HepG2 (cell line): Measurements from ENCODE around the gene NECTIN2. TPM values are rescaled to one million over a fixed set of nuclear protein-coding genes. Genes with fewer than 3 reads are reported as not detected.

ENCODE experiments used
- HIVEP1 ChIP-seq: sonication (generic); formaldehyde crosslinking; IDR thresholded peaks from 2 replicates; pipeline ENCODE4 v1.4.0; 2020; ENCODE audit warnings: mild to moderate bottlenecking, missing genetic modification reagents
- HOXA3 ChIP-seq: sonication (generic); formaldehyde crosslinking; IDR thresholded peaks from 2 replicates; pipeline ENCODE4 v1.5.0; 2020; ENCODE audit warnings: missing genetic modification reagents
- ISL2 ChIP-seq: sonication (generic); formaldehyde crosslinking; IDR thresholded peaks from 2 replicates; pipeline ENCODE4 v1.5.0; 2020; ENCODE audit warnings: missing genetic modification reagents
- NR1H2 ChIP-seq: sonication (generic); formaldehyde crosslinking; IDR thresholded peaks from 2 replicates; pipeline ENCODE4 v1.8.1; 2022; ENCODE audit warnings: low read depth, missing genetic modification reagents, borderline replicate concordance
- NR2C2 ChIP-seq: sonication (generic); formaldehyde crosslinking; IDR thresholded peaks from 2 replicates; pipeline ENCODE4 v1.4.0; 2020; ENCODE audit warnings: missing genetic modification reagents, mild to moderate bottlenecking, moderate library complexity, borderline replicate concordance
- RBM39 ChIP-seq: fragments of 200-400 bp; formaldehyde crosslinking; IDR thresholded peaks from one replicate; pipeline ENCODE4 v1.6.1; 2018; ENCODE audit warnings: antibody characterized with exemption, mild to moderate bottlenecking, low read depth, low read length; ENCODE audit not compliant: poor library complexity, severe bottlenecking
- XRCC5 ChIP-seq: fragments of 200-400 bp; formaldehyde crosslinking; optimal IDR thresholded peaks from 2 replicates; pipeline ENCODE3; 2017; ENCODE audit warnings: mild to moderate bottlenecking, low read length
- ZNF367 ChIP-seq: sonication (generic); formaldehyde crosslinking; IDR thresholded peaks from 2 replicates; pipeline ENCODE4 v1.4.0; 2020; ENCODE audit warnings: missing genetic modification reagents, borderline replicate concordance
- ZNF589 ChIP-seq: sonication (generic); formaldehyde crosslinking; conservative IDR thresholded peaks from 2 replicates; pipeline ENCODE4 v1.8.0; 2022; ENCODE audit warnings: mild to moderate bottlenecking, moderate library complexity, missing genetic modification reagents
- ZNF609 ChIP-seq: sonication (generic); formaldehyde crosslinking; IDR thresholded peaks from 2 replicates; pipeline ENCODE4 v1.4.0; 2020; ENCODE audit warnings: mild to moderate bottlenecking, missing genetic modification reagents, borderline replicate concordance
- ZNF687 ChIP-seq: sonication (generic); formaldehyde crosslinking; IDR thresholded peaks from 2 replicates; pipeline ENCODE4 v1.5.1; 2020; ENCODE audit warnings: mild to moderate bottlenecking, missing genetic modification reagents, moderate library complexity
- ZNF75D ChIP-seq: sonication (generic); formaldehyde crosslinking; IDR thresholded peaks from 2 replicates; pipeline ENCODE4 v1.8.1; 2023; ENCODE audit warnings: missing genetic modification reagents, mild to moderate bottlenecking, borderline replicate concordance
- polyA plus RNA-seq, 8 experiments: library from polyadenylated mRNA; depleted of rRNA in 3 of 8; stranded (reverse) in 7 of 8; unstranded in 1 of 8; fragments of >200 nt; fragmentation: Illumina TruSeq in 4 of 8; extraction: Trizol in 4 of 8; gene quantifications; 2 replicates each; pipeline versions ENCODE4 v1.2.1 to v1.2.3, GENCODE V29; 2011 to 2016; ENCODE audit warnings: low read depth in 4 of 8, missing spikeins in 1 of 8, mixed read lengths in 1 of 8; ENCODE audit not compliant: insufficient read depth in 1 of 8
- total RNA-seq, 5 experiments: library from RNA; depleted of rRNA; stranded (reverse); fragments of >200 nt; fragmentation: Illumina TruSeq; extraction: Trizol; gene quantifications; 2 replicates each; pipeline ENCODE4 v1.2.3, GENCODE V29; 2016; ENCODE audit warnings: low read depth in 1 of 5

NECTIN2 gene
- total and polyA plus RNA-seq, 2 of the 13 experiments (the other 11 are each of a cell fraction or from before 2014, with no cell fraction given), result 75.4 to 114 TPM

- TF ChIP-seq HOXA3 (CRISPR knock-in tag), result no peak
- no peak for TF ChIP-seq XRCC5
- TF ChIP-seq ZNF687 (CRISPR knock-in tag), result peak; percentile 35; the same call in 1 of the 2 replicates
- TF ChIP-seq ZNF589, result no peak
- 0 out of 2 replicates have a peak, but pooled peaks have one; percentile 27 for TF ChIP-seq ZNF609
- TF ChIP-seq RBM39, result peak; percentile 47
- peak; percentile 16; the same call in 1 of the 2 replicates for TF ChIP-seq HIVEP1 (CRISPR knock-in tag)
- no peak for TF ChIP-seq ZNF75D
- no peak for TF ChIP-seq NR1H2 (CRISPR knock-in tag)
- no peak for TF ChIP-seq ZNF367 (CRISPR knock-in tag)
- TF ChIP-seq NR2C2, result peak; percentile 40; the same call in 1 of the 2 replicates
- no peak for TF ChIP-seq ISL2
These were observed 2.1 kb downstream of the NECTIN2 start (continued) for GRCh38 chr19:44848036-44848811.
